Measurements from ENCODE around the gene FCRL2. TPM values are rescaled to one million over a fixed set of nuclear protein-coding genes. Genes with fewer than 3 reads are reported as not detected.

Gene FCRL2
- total RNA-seq, 1 donor from 2014 or later: not detected

GRCh38 chr1:157806431-157807149 is 29.7 kb upstream of the FCRL2 start:
- no peak overlapping the region for H3K4me3 ChIP-seq
- H3K4me1 ChIP-seq: no peaks in the 10 kb centered on the region
- no peaks in the 10 kb centered on the region for H3K36me3 ChIP-seq
- intact Hi-C loops (cut with DNase I): no loop called here
- no peaks in the 10 kb centered on the region for H3K27me3 ChIP-seq
- H3K27ac ChIP-seq: no peak overlapping the region
- no peaks in the 10 kb centered on the region for H3K9me3 ChIP-seq
- no peak for TF ChIP-seq CTCF (IDR thresholded peaks at IDR 0.05)
- no peak for DNase-seq (ENCODE audit: low spot score in 2 of 2)

- DNase-seq (ENCODE audit: low spot score in 2 of 2): no peak
- H3K4me3 ChIP-seq: no peak overlapping the region
- H3K27ac ChIP-seq: no peak overlapping the region
- H3K9me3 ChIP-seq: no peaks in the 10 kb centered on the region
- no peaks in the 10 kb centered on the region for H3K36me3 ChIP-seq
- intact Hi-C loops (cut with DNase I): no loop called here
- TF ChIP-seq CTCF (IDR thresholded peaks at IDR 0.05): no peak
- no peaks in the 10 kb centered on the region for H3K4me1 ChIP-seq
- no peaks in the 10 kb centered on the region for H3K27me3 ChIP-seq
These were observed 26.9 kb upstream of the FCRL2 start for GRCh38 chr1:157803851-157804250.

- Histone ChIP-seq H3K27ac (no peak overlapping the region), H3K27me3 (no peaks in the 10 kb centered on the region), H3K9me3 (no peaks in the 10 kb centered on the region), H3K4me1 (no peaks in the 10 kb centered on the region), H3K36me3 (no peaks in the 10 kb centered on the region), H3K4me3 (no peak overlapping the region)
- no peak for TF ChIP-seq CTCF (IDR thresholded peaks at IDR 0.05)
- no peak for DNase-seq (ENCODE audit: low spot score in 2 of 2)
- intact Hi-C loops (cut with DNase I): no loop called here
These were observed 23.1 kb upstream of the FCRL2 start for GRCh38 chr1:157799996-157800395.

- H3K27me3 ChIP-seq: no peaks in the 10 kb centered on the region
- intact Hi-C loops (cut with DNase I): no loop called here
- no peaks in the 10 kb centered on the region for H3K4me1 ChIP-seq
- no peak overlapping the region for H3K4me3 ChIP-seq
- no peak for TF ChIP-seq CTCF (IDR thresholded peaks at IDR 0.05)
- H3K9me3 ChIP-seq: no peaks in the 10 kb centered on the region
- H3K36me3 ChIP-seq: no peaks in the 10 kb centered on the region
- H3K27ac ChIP-seq: no peak overlapping the region
- DNase-seq (ENCODE audit: low spot score in 2 of 2): no peak
These were observed 21.3 kb upstream of the FCRL2 start for GRCh38 chr1:157798211-157798610.

- H3K36me3 ChIP-seq: no peaks in the 10 kb centered on the region
- no peaks in the 10 kb centered on the region for H3K4me1 ChIP-seq
- no peaks in the 10 kb centered on the region for H3K9me3 ChIP-seq
- TF ChIP-seq CTCF (IDR thresholded peaks at IDR 0.05): no peak
- intact Hi-C loops (cut with DNase I): no loop called here
- no peak overlapping the region for H3K27ac ChIP-seq
- H3K4me3 ChIP-seq: no peak overlapping the region
- no peaks in the 10 kb centered on the region for H3K27me3 ChIP-seq
- DNase-seq (ENCODE audit: low spot score in 2 of 2): no peak
These were observed 8.3 kb upstream of the FCRL2 start for GRCh38 chr1:157785248-157785647.

GRCh38 chr1:157784801-157785200 is 7.9 kb upstream of the FCRL2 start:
- no peak overlapping the region for H3K27ac ChIP-seq
- no peaks in the 10 kb centered on the region for H3K4me1 ChIP-seq
- H3K4me3 ChIP-seq: no peak overlapping the region
- no peak for DNase-seq (ENCODE audit: low spot score in 2 of 2)
- intact Hi-C loops (cut with DNase I): no loop called here
- no peaks in the 10 kb centered on the region for H3K9me3 ChIP-seq
- no peak for TF ChIP-seq CTCF (IDR thresholded peaks at IDR 0.05)
- H3K36me3 ChIP-seq: no peaks in the 10 kb centered on the region
- no peaks in the 10 kb centered on the region for H3K27me3 ChIP-seq
